DMS114 treated with DMSO at 0.1 percent for 48 hours (cell line): Measurements from ENCODE around the gene TRIP10.

Experiments used
- DNase-seq: peaks from one replicate; lab custom pipeline; 2025; ENCODE audit not compliant: unreplicated experiment; lab: John Stamatoyannopoulos, UW

The TRIP10 gene

DNA sequence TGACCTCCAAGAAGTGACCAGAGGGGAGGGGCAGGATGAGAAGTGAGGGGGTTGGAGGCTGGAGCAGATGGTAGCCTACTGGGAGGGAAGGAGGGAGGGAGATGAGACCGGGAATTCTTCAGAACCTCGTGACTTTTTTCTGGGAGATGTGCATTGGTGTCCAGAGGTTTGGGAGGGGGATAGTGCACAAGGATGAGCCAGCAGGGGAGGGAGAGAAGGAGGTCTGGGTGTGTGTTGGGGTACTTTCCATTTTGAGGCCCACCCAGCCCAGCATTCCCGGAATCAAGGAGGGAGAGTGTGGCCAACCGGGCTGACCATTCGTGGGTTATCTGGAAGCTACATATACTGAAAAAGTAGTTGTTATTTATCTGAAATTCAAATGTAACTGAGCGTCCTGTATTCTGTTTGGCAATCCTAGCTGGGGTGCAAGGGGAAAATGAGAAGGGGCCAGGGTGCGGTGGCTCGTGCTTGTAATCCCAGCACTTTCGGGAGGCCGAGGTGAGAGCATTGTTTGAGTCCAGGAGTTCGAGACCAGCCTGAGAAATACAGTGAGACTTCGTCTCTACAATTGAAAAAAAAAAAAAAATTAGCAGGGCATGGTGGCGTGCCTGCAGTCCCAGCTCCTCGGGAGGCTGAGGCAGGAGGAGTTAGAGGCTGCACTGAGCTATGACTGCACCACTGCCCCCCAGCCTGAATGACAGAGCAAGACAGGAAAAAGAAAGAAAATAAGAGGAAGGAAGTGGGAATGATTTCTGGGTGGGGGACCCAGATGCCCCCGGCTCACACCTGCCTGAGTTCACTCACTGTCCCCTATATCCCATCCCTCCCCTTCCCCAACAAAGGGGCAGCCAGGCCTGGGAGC, 14.6 kb upstream of the TRIP10 start:
- DNase-seq, result no peak

DNA sequence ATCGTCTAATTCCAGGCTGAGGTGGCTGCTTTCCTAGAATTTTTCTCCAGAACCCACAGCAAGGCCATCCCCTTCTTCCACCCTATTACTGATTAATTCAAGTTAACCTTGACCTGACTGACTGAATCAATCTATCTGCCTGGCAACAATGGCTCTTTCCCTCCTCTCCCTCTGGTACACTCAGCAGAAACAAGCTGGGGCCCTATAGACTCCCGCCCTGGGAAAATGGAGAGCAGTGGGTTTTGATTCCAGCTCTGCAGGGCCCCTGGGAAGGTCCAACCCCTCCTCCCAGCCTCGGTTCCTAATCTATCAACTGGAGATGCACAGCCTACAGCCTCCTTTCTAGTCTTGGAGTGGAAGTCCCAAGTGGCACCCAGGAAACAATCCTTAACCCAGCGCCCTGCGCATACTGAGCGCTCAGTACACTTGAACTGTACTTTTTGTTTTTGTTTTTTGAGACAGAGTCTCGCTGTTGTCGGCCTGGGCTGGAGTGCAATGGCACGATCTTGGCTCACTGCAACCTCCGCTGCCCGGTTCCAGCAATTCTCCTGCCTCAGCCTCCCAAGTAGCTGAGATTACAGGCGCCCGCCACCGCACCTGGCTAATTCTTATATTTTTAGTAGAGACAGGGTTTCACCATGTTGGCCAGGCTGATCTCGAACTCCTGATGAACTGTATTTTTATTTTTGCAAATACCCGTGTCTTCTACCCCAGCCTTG, 13.8 kb upstream of the TRIP10 start:
- no peak for DNase-seq

DNA sequence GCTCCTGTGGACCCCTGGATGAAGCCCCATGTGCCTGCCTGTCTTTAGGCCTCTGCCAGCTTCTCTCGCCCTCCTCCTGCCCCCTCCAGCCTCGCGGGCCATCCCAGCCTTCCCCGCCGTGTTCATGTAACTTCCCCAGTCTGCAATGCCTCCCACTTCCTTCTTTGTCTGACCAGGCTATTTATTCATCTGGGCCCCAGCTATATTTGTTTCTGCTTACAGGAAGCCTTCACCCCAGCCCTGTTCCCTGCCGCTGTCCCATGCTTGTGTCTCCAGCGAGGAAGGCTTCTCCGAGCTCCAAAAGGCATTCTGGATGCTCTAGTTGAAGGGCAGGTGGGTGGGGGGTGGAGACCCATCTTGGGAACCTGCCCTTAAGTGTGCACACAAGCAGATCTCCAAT, 11.1 kb upstream of the TRIP10 start:
- DNase-seq, result no peak

DNA sequence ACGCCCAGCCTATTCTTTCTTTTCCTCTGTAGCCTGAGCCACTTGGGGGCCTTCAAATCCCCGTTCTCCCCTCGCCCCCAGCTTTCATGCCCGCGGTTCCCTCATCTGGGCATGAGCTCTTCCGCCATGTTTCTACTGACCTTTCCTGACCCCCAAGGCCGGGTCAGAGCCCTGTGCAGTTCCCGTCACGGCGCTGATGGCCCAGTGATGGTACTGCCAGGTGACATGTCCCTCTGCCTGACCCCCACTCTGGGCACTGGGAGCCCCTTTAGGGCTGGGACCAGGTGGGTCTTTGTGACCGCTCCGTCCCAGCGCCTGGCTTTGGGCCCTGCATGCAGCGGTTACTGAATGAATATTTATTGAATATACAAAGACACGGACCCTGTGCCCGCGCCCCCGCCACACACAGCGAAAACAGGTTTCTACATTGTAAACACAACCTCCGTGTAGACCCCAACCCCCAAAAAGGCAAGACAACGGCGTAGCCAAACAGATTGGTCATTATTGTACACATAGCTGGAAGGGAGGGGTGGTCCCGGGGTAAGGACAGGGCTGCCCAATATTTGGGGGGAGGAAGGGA, 9.8 kb upstream of the TRIP10 start:
- no peak for DNase-seq

DNA sequence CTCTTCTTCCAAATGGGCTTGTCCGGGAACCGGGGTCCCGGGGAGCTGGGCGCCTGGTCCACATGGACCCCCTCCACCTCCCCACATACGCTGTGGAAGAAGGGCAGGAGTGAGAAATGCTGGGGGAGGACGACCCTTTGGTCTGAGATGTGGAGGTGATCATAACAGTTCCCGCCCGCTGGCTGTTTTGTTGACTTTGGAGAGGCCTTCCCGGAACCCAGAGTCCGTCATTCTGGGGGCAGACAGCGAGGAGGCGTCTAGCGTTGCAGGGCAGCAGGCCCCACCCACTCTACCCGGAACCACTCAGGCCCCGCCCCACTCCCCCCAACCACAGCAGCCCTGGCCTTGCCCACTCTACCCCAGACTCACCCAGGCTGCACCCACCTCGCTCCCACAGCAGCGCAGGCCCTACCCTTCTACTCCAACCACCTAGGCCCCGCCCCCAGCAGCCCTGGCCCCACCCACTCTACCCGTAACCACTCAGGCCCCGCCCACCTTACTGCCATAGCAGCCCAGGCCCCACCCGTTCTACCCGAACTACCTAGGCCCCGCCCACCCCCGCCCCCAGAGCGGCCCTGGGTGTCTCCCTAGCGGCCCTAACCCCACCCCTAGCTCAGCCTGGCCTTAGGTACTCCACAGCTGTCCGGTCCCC, 9.2 kb upstream of the TRIP10 start:
- DNase-seq, result no peak

DNA sequence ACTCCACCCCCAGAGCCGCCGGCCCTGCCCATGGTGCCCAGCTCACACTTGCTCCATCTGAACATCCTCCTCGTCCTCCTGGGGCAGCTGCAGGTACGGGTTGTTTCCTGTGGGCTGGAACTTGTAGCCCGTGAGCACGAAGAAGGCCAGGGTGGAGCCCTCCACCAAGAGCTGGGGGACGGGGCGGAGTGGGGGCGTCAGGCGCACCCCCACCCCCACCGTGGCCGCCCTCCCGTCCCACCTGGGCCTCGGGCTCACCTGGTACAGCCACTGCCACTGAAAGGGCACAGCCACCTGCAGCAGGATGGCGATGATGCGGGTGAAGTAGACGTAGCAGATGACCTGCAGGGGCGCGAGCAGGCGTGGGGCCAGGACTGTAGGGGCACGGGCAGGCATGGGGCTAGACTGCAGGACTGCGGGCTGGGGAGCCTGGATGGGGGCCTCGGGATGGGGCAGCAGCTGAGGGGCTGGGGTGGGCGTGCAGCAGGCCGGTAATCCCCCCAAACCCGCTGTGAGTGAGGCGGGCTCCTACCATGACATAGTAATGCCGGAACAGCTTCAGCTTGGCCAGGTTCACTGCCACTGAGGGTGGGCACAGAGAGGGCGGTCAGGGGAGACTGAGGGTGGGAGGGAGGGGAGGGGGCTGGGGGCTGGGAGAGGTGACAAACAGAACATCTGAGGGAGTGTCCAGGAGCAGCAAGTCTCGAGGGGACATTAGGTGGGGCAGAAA, 8.4 kb upstream of the TRIP10 start:
- no peak for DNase-seq

DNA sequence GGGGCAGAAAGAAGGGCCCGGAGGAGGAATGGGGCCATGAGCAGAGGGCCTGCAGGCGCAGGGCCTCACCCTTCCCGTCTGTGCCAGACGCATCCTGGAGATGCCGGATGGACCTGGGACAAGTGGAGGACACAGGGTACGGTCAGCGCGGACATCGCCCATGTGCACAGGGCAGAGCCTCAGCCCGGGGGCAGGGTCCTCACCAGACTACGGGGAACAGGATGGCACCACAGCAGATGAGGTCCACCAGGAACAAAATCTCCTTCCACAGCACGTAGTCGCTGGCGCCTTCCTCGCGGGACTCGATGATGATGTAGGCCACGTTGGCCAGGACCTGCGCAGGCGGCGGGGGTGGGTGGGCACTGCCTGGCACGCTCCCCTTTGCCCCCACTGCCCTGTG, 7.7 kb upstream of the TRIP10 start:
- DNase-seq, result no peak

DNA sequence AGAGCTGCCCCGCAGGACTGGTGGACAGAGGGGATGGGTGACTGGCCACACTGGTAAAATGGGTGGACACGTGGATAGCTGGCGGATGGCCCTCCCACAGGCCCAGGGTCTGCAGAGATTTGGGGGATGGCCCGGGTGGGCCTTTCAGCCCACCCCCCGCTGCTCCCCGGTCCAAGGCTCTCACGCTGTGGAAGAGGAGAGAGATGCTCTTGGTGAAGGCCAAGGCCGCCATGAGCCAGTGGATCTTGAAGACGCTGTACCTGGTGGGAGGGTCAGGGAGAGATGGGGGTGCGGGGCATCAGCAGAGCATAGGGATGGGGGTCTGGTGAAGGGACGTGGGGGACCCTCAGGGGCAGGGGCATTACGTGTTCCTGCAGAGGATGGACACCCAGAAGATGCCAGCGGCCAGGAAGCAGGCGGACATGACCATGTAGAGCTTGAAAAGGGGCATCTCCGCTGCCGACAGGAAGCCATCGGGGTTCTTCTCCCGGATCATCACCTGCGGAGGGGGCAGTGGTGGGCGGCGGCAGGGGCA, 6.6 kb upstream of the TRIP10 start:
- DNase-seq, result no peak

DNA sequence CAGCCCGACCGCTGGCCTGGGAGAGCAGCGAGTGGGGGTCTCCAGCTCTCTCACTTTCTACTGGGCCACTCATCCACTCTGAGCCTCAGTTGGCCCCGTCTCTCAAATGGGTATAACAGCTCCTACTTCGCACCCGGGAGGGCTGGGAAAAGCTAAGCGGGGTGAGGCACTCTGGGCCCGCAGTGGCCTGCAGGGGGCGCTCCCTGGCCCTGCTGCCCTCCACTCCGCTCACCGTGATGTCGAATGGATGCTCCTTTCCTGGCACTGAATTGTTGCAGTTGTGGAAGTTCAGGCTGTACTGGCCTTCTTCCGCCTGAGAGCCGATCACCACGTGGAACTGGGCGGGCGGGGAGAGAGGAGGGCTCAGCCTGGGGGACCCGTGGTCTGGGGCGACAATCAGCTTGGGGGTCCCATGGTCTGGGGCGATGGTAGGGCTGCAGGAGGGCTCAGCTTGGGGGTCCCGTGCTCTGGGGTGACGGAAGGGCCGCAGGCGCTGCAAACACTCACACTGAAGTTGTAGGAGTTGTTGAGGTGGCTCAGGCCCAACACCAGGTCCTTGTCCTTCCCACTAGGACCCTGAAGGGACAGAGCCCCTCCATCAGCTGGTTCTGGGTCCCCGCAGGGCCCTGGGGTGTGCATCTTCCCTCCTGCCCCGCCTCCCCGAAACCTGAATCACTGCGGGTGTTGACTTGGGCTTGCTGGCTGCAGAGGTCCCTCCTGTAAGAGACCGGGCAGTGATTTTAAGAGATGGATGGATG, 6.0 kb upstream of the TRIP10 start:
- DNase-seq, result no peak

DNA sequence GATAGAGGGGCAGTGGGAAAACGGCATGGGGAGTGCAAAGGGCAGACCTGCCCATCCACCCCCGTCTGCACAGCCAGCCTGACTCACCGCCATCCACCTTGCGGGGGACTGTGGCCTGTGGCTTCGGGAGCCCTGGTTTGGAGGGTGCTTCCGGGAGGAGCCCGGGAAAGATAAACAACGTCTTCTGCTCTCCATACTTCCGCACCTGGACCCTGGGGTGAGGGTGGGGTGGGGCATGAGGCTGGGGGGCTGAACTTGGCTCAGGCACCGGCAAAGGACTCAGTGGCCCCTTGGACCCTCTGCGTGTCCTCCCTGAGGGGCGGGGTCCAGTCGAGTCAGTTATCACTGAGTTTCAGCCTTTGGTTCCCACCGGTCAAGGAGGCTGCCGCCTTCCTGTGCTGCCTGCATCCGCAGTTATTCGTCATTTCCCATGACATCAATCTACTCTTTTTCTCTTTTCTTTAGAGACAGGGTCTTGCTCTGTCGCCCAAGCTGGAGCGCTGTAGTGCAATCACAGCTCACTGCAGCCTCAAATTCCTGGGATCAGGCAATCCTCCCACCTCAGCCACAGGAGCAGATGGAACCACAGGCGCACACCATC, 5.3 kb upstream of the TRIP10 start:
- no peak for DNase-seq

DNA sequence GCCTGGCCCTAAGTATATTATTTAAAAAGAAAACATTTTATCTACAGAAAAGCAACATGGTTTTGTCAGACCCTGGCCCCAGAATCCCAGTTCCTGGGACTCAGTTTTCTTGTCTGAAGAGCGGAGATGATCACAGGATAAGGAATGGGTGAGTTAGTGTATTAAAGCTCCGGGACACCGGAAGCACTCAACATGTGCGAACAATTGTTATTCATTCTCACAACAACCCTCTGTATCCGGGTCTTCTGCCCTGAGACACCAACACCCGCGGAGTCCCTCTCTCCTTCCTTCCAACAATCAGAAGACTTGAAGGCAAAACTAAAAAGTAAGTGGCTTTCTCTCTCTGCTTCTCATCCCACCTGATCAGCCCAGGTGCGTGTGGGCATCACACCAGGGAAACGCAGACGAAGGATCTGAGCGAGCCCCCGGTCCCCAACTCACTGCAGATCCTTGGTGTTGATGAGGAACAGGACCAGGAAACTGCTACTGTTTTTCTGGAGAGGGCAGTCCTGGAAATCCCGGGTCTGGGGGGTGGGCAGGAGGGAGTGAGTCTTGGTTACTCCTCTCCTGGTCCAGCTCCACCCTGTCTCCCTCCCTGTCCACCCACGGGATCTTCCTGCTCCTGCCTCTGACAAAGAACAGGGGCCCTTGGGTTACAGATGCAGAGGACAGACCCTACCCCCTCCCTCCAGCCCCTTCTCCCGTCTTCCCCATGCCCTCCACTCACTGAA, 4.1 kb upstream of the TRIP10 start:
- no peak for DNase-seq

DNA sequence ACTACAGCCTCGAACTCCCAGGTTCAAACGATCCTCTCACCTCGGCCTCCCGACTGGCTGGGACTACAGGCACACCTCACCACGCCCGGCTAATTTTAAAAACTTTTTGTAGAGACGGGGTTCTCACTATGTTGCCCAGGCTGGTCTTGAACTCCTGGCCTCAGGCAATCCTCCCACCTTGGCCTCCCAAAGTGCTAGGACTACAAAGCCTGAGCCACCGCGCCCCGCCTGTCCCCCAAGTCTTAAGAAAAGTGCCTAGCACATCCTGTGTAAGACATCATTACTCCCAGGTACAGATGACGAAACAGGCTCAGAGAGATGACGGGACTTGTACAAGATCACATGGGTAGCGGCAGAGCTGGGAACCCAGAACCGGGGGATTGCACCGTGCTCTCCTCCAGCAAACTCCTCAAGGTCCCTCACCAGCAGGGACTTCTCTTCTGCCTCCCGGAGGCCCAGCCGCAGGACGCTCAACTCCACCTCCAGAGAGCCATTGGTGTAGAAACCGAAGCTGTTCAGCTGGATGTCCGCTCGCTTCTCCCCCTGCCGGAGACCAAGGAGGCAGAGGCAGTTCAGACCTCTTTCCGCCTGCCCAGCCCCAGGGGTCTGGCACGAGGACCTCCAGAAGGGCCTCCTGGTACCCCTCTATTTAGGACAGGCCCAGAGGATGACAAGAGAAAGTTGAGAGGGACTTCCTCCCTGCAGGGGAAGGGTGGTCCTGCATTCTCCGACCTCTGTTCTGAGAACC, 3.1 kb upstream of the TRIP10 start:
- DNase-seq, result peak; percentile 81

DNA sequence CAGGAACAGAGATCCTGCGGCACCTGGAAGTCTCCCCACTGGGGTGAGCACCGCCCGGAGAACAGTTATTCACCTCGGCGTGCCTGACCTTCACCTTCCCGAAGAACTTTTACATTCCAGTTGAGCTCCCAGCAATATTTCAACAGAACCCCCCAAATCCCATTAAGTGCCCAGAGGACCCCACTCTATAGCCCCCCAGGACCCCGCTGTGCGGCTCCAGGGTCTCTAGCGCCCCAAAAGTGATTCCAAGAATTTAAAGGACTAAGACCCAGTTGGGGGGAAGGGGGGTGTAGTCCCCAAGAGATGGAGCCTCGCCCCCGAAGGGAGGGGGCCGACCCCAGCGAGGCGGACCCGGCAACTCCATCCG, 2.6 kb upstream of the TRIP10 start:
- no peak for DNase-seq

DNA sequence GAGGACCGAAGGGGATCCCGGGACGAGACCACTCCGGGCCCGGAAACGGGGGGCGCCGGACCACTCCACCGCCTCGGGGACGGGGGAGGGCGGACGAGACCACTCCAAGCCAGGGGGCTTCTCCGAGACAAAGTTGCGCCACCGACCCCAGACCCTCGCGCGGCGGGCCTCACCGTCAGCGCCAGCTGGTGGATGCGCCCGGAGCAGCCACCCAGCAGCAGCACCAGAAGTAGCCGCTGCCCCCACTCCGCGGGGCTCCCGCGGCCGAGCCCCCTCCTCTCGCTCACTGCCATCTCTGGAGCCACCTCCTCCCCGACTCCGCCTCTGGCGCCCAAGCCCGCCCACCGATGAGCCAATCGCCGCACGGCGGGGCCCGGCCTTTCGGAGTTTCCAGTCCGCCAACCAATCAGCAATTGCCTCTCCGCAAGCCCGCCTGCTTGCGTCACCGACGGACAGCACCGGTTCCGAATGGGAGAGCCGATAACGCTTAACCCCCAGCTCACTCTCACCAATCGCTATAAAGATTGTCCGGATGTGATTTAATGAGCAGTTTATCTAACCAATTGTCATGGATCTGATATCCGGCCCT, 2.1 kb upstream of the TRIP10 start, which contains the start of gene GPR108:
Gene GPR108 (minus strand): TSS at position 297 of the 589 bp plus-strand sequence. CDS start 4 bp downstream, at position 293.
- peak; percentile 98 for DNase-seq

DNA sequence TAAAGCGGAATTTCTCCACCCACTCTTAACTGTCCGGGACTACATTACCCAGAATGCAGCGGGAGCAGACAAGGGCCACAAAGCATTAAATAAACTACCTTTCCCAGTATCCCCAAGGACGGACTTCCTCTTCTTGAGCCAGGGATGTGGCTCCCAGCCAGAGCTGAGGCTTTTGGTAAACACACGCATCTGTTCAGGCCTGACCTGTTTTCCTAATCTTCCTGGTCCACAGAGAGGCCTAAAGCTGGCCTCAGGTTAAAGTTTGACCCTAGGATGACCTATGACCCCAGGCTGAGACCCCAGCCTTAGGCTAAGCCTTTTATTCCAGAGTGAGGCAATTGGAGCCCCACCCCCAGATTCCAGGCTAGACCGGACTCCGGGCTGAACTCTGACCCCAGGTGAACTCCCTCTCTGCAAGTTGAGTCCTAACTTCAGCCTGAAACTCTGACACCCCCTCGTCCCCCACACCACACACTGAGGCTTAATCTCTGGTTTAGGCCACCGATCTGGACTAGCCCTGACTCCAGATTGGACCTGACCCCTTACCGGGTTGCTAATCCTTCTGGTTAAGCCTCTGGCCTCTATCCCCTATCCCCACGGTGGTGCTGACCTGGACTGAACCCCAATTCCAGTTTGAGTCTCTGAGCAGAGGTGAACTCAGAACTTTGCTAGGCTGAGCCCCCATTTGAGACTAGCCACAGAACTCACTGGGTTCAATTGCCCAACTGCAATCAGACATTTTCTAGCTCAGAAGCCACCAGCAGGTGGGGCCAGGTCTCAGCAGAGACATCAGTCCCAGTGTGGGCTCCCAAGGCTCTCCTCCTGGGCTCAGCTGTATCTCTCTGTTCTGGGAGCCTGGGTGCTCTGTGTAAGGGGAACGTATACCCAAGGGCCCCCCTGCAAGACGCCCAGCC, 1.4 kb upstream of the TRIP10 start:
- peak; percentile 46 for DNase-seq

DNA sequence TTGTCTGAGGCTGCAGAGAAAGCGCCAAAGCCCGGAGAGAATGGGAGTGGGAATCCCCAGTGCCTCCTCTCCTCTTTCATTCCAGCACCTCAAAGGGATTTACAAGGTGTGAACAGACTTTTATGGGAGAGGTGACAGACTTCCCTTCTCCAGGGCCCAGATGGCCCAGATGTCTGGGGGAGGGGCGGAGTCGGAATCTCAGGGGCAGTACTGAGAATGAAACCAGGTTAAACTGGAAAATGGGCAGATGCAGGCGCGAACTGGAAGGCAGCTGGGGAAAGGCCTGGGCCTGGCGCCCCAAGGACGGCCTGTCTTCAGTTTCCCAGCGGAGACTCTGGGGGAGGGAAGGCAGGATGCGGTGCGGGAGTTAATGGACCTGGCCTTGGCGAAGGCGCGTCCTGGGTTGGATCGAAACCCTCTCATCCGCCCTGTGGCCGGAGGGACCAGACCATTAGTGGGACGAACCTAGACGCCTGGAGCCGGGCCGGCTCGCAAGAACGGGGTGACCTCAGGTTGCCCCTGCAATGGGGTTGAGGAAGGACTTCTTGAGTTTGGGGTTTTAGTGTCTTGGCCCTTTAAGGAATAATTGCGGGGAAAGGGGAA, 592 bp upstream of the TRIP10 start:
- peak; percentile 21 for DNase-seq
